ENCODE results near the gene GULP1.

GULP1 gene

GRCh38 chr2:188309364-188309763 lies 17.7 kb downstream of the GULP1 start:
- no peak overlapping the region for H3K4me3 ChIP-seq (ENCODE audit: low read depth, low read length)
- no peak for TF ChIP-seq CTCF (IDR thresholded peaks at IDR 0.05; ENCODE audit: control insufficient read depth, extremely low read depth, insufficient read depth)
- DNase-seq (ENCODE audit: low read depth), result no peak

GRCh38 chr2:188314314-188315054 lies 22.8 kb downstream of the GULP1 start:
- no peak overlapping the region for H3K4me3 ChIP-seq (ENCODE audit: low read depth, low read length)
- no peak for DNase-seq (ENCODE audit: low read depth)
- TF ChIP-seq CTCF (IDR thresholded peaks at IDR 0.05; ENCODE audit: control insufficient read depth, extremely low read depth, insufficient read depth), result no peak

GRCh38 chr2:188315750-188316149 lies 24.1 kb downstream of the GULP1 start:
- H3K4me3 ChIP-seq (ENCODE audit: low read depth, low read length), result no peak overlapping the region
- DNase-seq (ENCODE audit: low read depth), result no peak
- TF ChIP-seq CTCF (IDR thresholded peaks at IDR 0.05; ENCODE audit: control insufficient read depth, extremely low read depth, insufficient read depth), result no peak

- no peak for TF ChIP-seq CTCF (IDR thresholded peaks at IDR 0.05; ENCODE audit: control insufficient read depth, extremely low read depth, insufficient read depth)
- H3K4me3 ChIP-seq (ENCODE audit: low read depth, low read length), result no peak overlapping the region
- DNase-seq (ENCODE audit: low read depth), result no peak
Observed at GRCh38 chr2:188316342-188316741, 24.7 kb downstream of the GULP1 start.

- DNase-seq (ENCODE audit: low read depth), result peak; percentile 96
- no peak for TF ChIP-seq CTCF (IDR thresholded peaks at IDR 0.05; ENCODE audit: control insufficient read depth, extremely low read depth, insufficient read depth)
- H3K4me3 ChIP-seq (ENCODE audit: low read depth, low read length), result no peak overlapping the region
Observed at GRCh38 chr2:188316791-188317423, 25.2 kb downstream of the GULP1 start.

GRCh38 chr2:188318161-188318749 lies 26.6 kb downstream of the GULP1 start:
- H3K4me3 ChIP-seq (ENCODE audit: low read depth, low read length), result no peak overlapping the region
- peak; percentile 91 for DNase-seq (ENCODE audit: low read depth)
- no peak for TF ChIP-seq CTCF (IDR thresholded peaks at IDR 0.05; ENCODE audit: control insufficient read depth, extremely low read depth, insufficient read depth)
